Stimulated activated naive CD8-positive, alpha-beta T cell treated with anti-CD3 and anti-CD28 coated beads, Interleukin-15, Interleukin-2, amounts not matched to agents 100 U/mL and 50 U/mL, for 24 hours (primary cell): ENCODE results near the gene UGT1A5.

Experiments used
- ATAC-seq: fragments of 150-1000 bp; cut with Tn5 transposase; one replicate; pipeline ENCODE4 v1.10.0; 2021
- DNase-seq: peaks from one replicate; pipeline ENCODE4 v3.0.0; 2021

UGT1A5 gene

GRCh38 chr2:233712611-233713261 lies at the start of gene UGT1A5:
Gene UGT1A5 (plus strand): TSS chr2:233712907. CDS start chr2:233712992, 85 bp downstream.
- DNase-seq (no peak), ATAC-seq (no peak)

GRCh38 chr2:233663911-233664310 lies 48.8 kb upstream of the UGT1A5 start:
- no peak for DNase-seq
- ATAC-seq, result no peak

- DNase-seq (no peak), ATAC-seq (no peak)
Observed at GRCh38 chr2:233668605-233669260, 44.0 kb upstream of the UGT1A5 start.

GRCh38 chr2:233671290-233672161 lies 41.2 kb upstream of the UGT1A5 start, which contains the start of gene UGT1A9:
Gene UGT1A9 (plus strand): TSS chr2:233671898. CDS start chr2:233671935, 37 bp downstream.
- DNase-seq, result no peak
- ATAC-seq, result no peak

- ATAC-seq, result no peak
- no peak for DNase-seq
Observed at GRCh38 chr2:233672886-233673285, 39.8 kb upstream of the UGT1A5 start.

- ATAC-seq (no peak), DNase-seq (no peak)
Observed at GRCh38 chr2:233673896-233674295, 38.8 kb upstream of the UGT1A5 start.

- DNase-seq (no peak), ATAC-seq (no peak)
Observed at GRCh38 chr2:233674314-233674713, 38.4 kb upstream of the UGT1A5 start.

GRCh38 chr2:233674995-233675394 lies 37.7 kb upstream of the UGT1A5 start:
- DNase-seq (no peak), ATAC-seq (no peak)

GRCh38 chr2:233676046-233676445 lies 36.7 kb upstream of the UGT1A5 start:
- ATAC-seq, result no peak
- DNase-seq, result no peak

- no peak for ATAC-seq
- DNase-seq, result no peak
Observed at GRCh38 chr2:233679196-233679595, 33.5 kb upstream of the UGT1A5 start.

GRCh38 chr2:233680361-233681045 lies 32.2 kb upstream of the UGT1A5 start:
- DNase-seq (no peak), ATAC-seq (no peak)

- no peak for ATAC-seq
- DNase-seq, result no peak
Observed at GRCh38 chr2:233681521-233682099, 31.1 kb upstream of the UGT1A5 start, which contains the start of gene UGT1A7. Gene UGT1A7 (plus strand): TSS chr2:233681901. CDS start chr2:233681938, 37 bp downstream.

- DNase-seq, result no peak
- no peak for ATAC-seq
Observed at GRCh38 chr2:233684640-233685039, 28.1 kb upstream of the UGT1A5 start.

- no peak for DNase-seq
- no peak for ATAC-seq
Observed at GRCh38 chr2:233686928-233687327, 25.8 kb upstream of the UGT1A5 start.

- ATAC-seq (no peak), DNase-seq (no peak)
Observed at GRCh38 chr2:233688341-233688740, 24.4 kb upstream of the UGT1A5 start.

GRCh38 chr2:233689031-233689430 lies 23.7 kb upstream of the UGT1A5 start:
- ATAC-seq (no peak), DNase-seq (no peak)

GRCh38 chr2:233689501-233689900 lies 23.2 kb upstream of the UGT1A5 start:
- no peak for DNase-seq
- ATAC-seq, result no peak

- no peak for DNase-seq
- ATAC-seq, result no peak
Observed at GRCh38 chr2:233690444-233690843, 22.3 kb upstream of the UGT1A5 start.

GRCh38 chr2:233691443-233692433 lies 21.0 kb upstream of the UGT1A5 start:
- DNase-seq, result no peak
- ATAC-seq, result no peak

GRCh38 chr2:233692648-233693047 lies 20.1 kb upstream of the UGT1A5 start, which contains the start of gene UGT1A6:
Gene UGT1A6 (plus strand): TSS chr2:233692890. CDS start chr2:233693005, 115 bp downstream.
- ATAC-seq (no peak), DNase-seq (no peak)
